SK-N-MC (cell line): ENCODE measurements around the gene TNF.

Experiments
- DNase-seq: peaks from one replicate; pipeline ENCODE4 v3.0.0-alpha.2; 2011; ENCODE audit warnings: low read depth, low spot score
- H3K27ac ChIP-seq: fragments of 200-600 bp; sonication (generic); 2 replicates; pipeline ENCODE4 v1.5.1; 2016; ENCODE audit warnings: mixed run types
- H3K36me3 ChIP-seq: fragments of 200-600 bp; sonication (generic); 2 replicates; pipeline ENCODE4 v1.6.1; 2017; ENCODE audit warnings: antibody characterized with exemption, low read length, mixed read lengths; ENCODE audit not compliant: insufficient read depth
- H3K4me3 ChIP-seq: fragments of 200-600 bp; sonication (generic); 2 replicates; pipeline ENCODE4 v1.5.1; 2016
- H3K9ac ChIP-seq: fragments of 200-600 bp; sonication (generic); 2 replicates; pipeline ENCODE4 v1.8.0; 2017; ENCODE audit warnings: mixed run types, mixed read lengths; ENCODE audit not compliant: insufficient read length
- H3K9me3 ChIP-seq: fragments of 200-600 bp; sonication (generic); 2 replicates; pipeline ENCODE4 v1.6.1; 2017; ENCODE audit warnings: low read depth, mild to moderate bottlenecking, antibody characterized with exemption, low read length, moderate library complexity, mixed read lengths
- EZH2 ChIP-seq: fragments of 200-600 bp; sonication (generic); IDR thresholded peaks from one replicate; pipeline ENCODE4 v1.6.1; 2017; ENCODE audit warnings: antibody characterized with exemption
- FOXP2 ChIP-seq: optimal IDR thresholded peaks from 2 replicates; pipeline ENCODE3; 2011; ENCODE audit warnings: mild to moderate bottlenecking, moderate library complexity; ENCODE audit not compliant: insufficient read depth; ENCODE audit errors: extremely low read length, control extremely low read depth
- POLR2AphosphoS5 ChIP-seq: IDR thresholded peaks from 2 replicates; pipeline ENCODE4 v1.6.1; 2012; ENCODE audit warnings: mild to moderate bottlenecking, low read depth, low read length, borderline replicate concordance

The TNF gene

DNA sequence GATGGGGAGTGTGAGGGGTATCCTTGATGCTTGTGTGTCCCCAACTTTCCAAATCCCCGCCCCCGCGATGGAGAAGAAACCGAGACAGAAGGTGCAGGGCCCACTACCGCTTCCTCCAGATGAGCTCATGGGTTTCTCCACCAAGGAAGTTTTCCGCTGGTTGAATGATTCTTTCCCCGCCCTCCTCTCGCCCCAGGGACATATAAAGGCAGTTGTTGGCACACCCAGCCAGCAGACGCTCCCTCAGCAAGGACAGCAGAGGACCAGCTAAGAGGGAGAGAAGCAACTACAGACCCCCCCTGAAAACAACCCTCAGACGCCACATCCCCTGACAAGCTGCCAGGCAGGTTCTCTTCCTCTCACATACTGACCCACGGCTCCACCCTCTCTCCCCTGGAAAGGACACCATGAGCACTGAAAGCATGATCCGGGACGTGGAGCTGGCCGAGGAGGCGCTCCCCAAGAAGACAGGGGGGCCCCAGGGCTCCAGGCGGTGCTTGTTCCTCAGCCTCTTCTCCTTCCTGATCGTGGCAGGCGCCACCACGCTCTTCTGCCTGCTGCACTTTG lies at the start of gene TNF:
Gene TNF, plus strand, starts transcription at position 231 of the 567 bp plus-strand sequence. Its CDS starts 177 bp downstream, at position 408.
- peak; percentile 62 for TF ChIP-seq POLR2AphosphoS5
- no peak for TF ChIP-seq EZH2
- Histone ChIP-seq H3K36me3 (no peaks in the 10 kb centered on the region), H3K4me3 (peak within 1 kb of the TSS; percentile 15; the same call in 1 of the 2 replicates), H3K9ac (no peak within 1 kb of the TSS), H3K9me3 (no peaks in the 10 kb centered on the region), H3K27ac (no peak within 1 kb of the TSS)
- no peak for DNase-seq

DNA sequence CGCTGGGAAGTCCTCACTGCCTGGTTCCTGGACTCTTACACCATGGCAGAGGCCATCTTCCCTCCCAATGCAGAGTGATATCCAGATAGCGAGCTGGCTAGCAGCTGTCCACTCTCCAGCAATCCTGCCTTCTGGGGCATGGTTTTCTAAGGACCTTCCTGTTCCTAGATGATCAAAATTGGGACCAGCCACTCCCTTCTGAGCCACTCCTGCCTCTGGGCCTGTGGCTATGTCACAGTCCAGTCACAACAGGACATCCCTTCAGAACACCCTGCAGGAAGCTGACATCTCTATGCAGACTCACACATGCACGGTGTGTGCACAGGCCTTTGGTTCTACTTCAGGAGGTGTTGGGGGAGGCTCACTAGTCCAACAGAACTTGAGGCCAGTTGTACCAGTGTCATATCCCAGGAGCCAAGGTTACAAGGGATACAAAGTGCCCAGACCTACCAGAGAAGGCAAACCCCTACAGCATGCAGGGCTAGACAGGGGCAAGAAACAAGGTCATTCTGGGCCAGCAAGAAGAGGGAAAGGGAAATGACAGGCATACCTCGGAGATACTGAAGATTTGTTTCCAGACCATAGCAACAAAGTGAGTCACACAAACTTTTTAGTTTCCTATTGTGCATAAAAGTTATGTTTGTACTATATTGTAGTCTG lies 49.3 kb upstream of the TNF start:
- no peak overlapping the region for H3K4me3 ChIP-seq
- TF ChIP-seq FOXP2 (no peak), EZH2 (no peak), POLR2AphosphoS5 (no peak)
- no peak for DNase-seq
- H3K9me3 ChIP-seq = no peaks in the 10 kb centered on the region
- no peak overlapping the region for H3K9ac ChIP-seq
- no peak overlapping the region for H3K27ac ChIP-seq
- H3K36me3 ChIP-seq = peaks cover 17% of the 10 kb centered on the region

DNA sequence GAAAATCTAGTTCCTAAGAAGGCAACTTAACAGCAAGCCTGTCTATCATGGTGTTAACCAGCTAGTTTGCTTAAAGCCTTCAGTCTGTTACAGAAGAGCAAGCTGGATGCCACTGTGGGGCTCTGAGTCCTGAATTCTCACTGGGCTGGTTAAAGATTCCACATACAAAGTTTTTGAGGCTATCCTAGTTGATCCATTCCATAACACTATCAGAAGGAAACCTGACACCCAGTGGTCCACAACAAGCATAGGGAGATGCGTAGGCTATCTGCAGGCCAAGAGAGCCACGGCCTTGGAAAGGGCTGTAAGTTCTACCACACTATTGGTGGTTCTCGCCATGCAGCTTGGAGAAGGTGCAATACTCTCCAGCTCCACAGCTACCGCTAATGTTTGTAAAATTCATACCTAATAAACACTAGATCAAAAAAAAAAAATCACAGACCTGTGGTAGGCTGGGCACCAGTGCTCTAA lies 47.0 kb upstream of the TNF start:
- no peak for DNase-seq
- Histone ChIP-seq H3K9ac (no peak overlapping the region), H3K36me3 (peaks cover 40% of the 10 kb centered on the region), H3K27ac (0 out of 2 replicates have a peak overlapping the region, but pooled peaks have one; percentile 0), H3K9me3 (no peaks in the 10 kb centered on the region), H3K4me3 (no peak overlapping the region)
- TF ChIP-seq FOXP2 (no peak), POLR2AphosphoS5 (peak; percentile 51; the same call in 1 of the 2 replicates), EZH2 (no peak)

DNA sequence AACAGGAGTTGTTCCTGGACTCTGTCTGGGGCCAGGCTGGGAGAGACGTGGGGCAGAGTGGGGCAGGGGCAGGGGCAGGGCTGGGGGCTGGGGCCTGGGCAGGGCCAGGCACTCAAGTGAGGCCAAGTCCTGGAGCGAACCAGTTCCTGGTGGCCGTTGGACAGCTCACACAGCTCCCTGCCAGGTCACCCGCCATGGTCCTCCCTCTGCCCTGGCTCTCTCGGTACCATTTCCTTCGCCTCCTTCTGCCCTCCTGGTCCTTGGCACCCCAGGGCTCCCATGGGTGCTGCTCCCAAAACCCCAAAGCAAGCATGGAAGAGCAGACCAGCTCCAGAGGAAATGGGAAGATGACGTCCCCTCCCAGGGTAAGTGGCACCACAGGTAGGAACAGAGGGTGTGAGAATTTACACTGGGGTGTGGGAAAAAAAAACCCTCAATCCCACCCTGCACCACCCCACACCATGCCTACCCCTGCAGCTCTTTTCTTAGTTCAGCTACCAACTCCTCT lies 46.5 kb upstream of the TNF start, which contains the start of gene MCCD1:
Gene MCCD1, plus strand, starts transcription at position 142 of the 508 bp plus-strand sequence. Its CDS starts 53 bp downstream, at position 195.
- no peak for DNase-seq
- TF ChIP-seq FOXP2 (no peak), POLR2AphosphoS5 (peak; percentile 45)
- Histone ChIP-seq H3K9me3 (no peaks in the 10 kb centered on the region), H3K9ac (no peak within 1 kb of the TSS), H3K4me3 (no peak within 1 kb of the TSS), H3K36me3 (peaks cover 46% of the 10 kb centered on the region), H3K27ac (0 out of 2 replicates have a peak within 1 kb of the TSS, but pooled peaks have one; percentile 0)

DNA sequence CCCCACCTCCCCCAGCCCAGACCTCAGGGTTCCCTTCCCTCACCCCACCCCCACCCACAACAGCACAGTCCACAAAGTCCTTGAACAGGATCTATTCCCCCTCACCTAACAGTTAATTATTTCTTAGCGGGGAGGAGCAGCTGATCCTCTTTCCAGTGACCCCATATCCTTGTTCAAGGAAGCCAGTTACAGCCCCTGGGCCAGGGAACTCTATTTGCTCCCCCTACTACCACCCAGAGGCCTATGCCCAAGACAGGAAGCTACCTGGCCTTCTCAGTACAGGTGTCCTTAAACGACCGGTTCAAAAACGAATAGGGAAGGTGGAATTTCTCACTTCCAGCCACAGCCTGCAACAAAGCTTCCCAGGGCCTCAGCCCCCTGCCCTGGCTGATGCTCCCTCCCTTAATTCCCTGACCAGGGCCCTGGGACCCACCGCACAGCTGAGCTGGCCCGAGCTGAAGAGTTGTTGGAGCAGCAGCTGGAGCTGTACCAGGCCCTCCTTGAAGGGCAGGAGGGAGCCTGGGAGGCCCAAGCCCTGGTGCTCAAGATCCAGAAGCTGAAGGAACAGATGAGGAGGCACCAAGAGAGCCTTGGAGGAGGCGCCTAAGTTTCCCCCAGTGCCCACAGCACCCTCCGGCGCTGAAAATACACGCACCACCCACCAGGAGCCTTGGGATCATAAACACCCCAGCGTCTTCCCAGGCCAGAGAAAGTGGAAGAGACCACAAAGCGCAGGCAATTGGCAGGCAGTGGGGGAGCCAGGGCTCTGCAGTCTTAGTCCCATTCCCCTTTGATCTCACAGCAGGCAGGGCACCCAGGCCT lies 45.8 kb upstream of the TNF start:
- TF ChIP-seq POLR2AphosphoS5 (peak; percentile 45; the same call in 1 of the 2 replicates), FOXP2 (no peak)
- H3K4me3 ChIP-seq = no peak overlapping the region
- no peak overlapping the region for H3K27ac ChIP-seq
- H3K9me3 ChIP-seq = no peaks in the 10 kb centered on the region
- DNase-seq = no peak
- H3K9ac ChIP-seq = no peak overlapping the region
- peaks cover 52% of the 10 kb centered on the region for H3K36me3 ChIP-seq

DNA sequence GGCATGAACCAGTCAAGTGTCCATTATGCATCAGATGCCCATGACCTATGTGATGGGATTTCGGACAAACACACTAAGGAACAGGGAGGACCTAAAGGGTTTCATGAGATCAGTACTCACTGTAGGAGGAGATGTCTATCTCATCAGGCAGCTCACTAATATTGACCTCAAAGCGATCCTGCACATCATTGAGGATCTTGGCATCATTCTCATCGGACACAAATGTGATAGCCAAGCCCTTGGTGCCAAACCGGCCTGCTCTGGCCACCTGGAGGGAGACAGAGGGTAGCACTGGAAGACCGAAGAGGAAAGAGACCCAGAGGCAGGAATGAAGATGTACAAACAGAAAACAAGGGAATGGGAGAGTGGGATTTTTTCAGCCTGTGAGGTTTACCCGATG lies 44.7 kb upstream of the TNF start:
- DNase-seq = no peak
- no peak overlapping the region for H3K9ac ChIP-seq
- H3K9me3 ChIP-seq = no peaks in the 10 kb centered on the region
- peaks cover 63% of the 10 kb centered on the region for H3K36me3 ChIP-seq
- no peak overlapping the region for H3K4me3 ChIP-seq
- no peak overlapping the region for H3K27ac ChIP-seq
- peak; percentile 10; the same call in 1 of the 2 replicates for TF ChIP-seq POLR2AphosphoS5
- no peak for TF ChIP-seq FOXP2

DNA sequence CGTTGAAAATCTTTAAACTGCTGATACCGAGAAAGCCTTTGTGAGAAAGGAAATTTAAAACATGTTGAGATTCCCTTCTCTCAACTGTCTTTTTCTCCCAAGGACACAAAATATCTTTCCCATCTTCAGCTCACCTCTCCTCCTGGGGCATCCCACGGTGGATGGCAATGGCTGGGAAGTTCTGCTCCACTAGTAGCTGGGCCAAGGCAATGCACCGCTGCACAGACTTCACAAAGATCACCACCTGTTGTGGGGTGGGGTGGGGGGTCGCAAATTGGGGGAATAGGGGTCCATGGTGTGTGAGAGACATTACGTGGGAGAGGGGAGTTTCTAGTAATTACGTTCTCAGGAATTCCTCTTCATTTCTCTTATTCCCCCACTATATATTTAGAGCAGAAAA lies 44.2 kb upstream of the TNF start:
- H3K9me3 ChIP-seq = no peaks in the 10 kb centered on the region
- no peak for DNase-seq
- no peak overlapping the region for H3K27ac ChIP-seq
- no peak for TF ChIP-seq FOXP2
- no peak overlapping the region for H3K4me3 ChIP-seq
- peaks cover 68% of the 10 kb centered on the region for H3K36me3 ChIP-seq
- H3K9ac ChIP-seq = no peak overlapping the region
